Mucosa of descending colon (tissue), 3 donors: ENCODE measurements around the gene CDC16. TPM values are rescaled to one million over a fixed set of nuclear protein-coding genes. Genes with fewer than 3 reads are reported as not detected.
"Not testable (repeated sequence)": the region's sequence is repeated elsewhere in the genome, so short reads cannot be mapped to it uniquely, and the experiment has no call there.

Source experiments
- ATAC-seq: fragments of 200-7000 bp; cut with Tn5 transposase; one replicate; pipeline ENCODE4 v1.9.1; 2020; ENCODE audit warnings: mild to moderate bottlenecking, moderate library complexity
- DNase-seq, 3 donors: peaks; one replicate each; pipeline ENCODE4 v3.0.0-alpha.2; 2020
- H3K36me3 ChIP-seq: fragments of 200-600 bp; one replicate; pipeline ENCODE4 v1.8.0; 2021; ENCODE audit warnings: low read depth, mild to moderate bottlenecking
- H3K4me1 ChIP-seq: fragments of 200-600 bp; one replicate; pipeline ENCODE4 v1.8.0; 2021; ENCODE audit warnings: low read depth, mild to moderate bottlenecking
- H3K4me3 ChIP-seq: fragments of 200-600 bp; one replicate; pipeline ENCODE4 v1.8.0; 2021; ENCODE audit warnings: mild to moderate bottlenecking
- H3K9me3 ChIP-seq: fragments of 200-600 bp; one replicate; pipeline ENCODE4 v1.8.0; 2021; ENCODE audit warnings: mild to moderate bottlenecking
- CTCF ChIP-seq: fragments of 200-600 bp; IDR thresholded peaks from one replicate; pipeline ENCODE4 v1.8.0; 2022; ENCODE audit warnings: antibody characterized with exemption, mild to moderate bottlenecking
- intact Hi-C, 2 donors: fragments of 100-400 bp; cut with DNase I in 1 of 2; cut with micrococcal nuclease in 1 of 2; formaldehyde crosslinking; loops; one replicate each; pipeline versions ENCODE4 v1.11.0 to v1.11.1; 2022; cut with DNase I, micrococcal nuclease
- total RNA-seq, 3 donors: library from RNA; stranded (reverse); fragmentation: NEBNext Ultra II Directional in 2 of 3; extraction: Animal tissue kit (Norgen Biotek cat#: 25700) in 2 of 3; gene quantifications; one replicate each; pipeline versions ENCODE4 v1.2.1 to v1.2.4, GENCODE V29; 2021 to 2023
- donor health status: DM: no; HTN: no; CAD: no; lungs with moderate emphysema.
- donor health status: DM: no; HTN: no; CAD: no.
- donor health status: DM: no; HTN: yes; CAD: no.

CDC16 gene
- total RNA-seq, 3 donors from 2014 or later, result 43.8 to 53.3 (median 50.3) TPM

- intact Hi-C loops, result no loop called here
- H3K4me3 ChIP-seq, result no peak overlapping the region
- ATAC-seq (peak; percentile 81), DNase-seq (peak in 1 of 3 donors; percentile 28)
- no peaks in the 10 kb centered on the region for H3K9me3 ChIP-seq
- peaks cover 14% of the 10 kb centered on the region for H3K4me1 ChIP-seq
- H3K36me3 ChIP-seq, result no peaks in the 10 kb centered on the region
- TF ChIP-seq CTCF, result no peak
Measured at GRCh38 chr13:114259974-114260373, 25.3 kb downstream of the CDC16 start.

GRCh38 chr13:114260814-114261213, 26.1 kb downstream of the CDC16 start:
- ATAC-seq (no peak), DNase-seq (no peak)
- intact Hi-C loops, result no loop called here
- Histone ChIP-seq H3K36me3 (no peaks in the 10 kb centered on the region), H3K4me1 (peaks cover 14% of the 10 kb centered on the region), H3K4me3 (no peak overlapping the region), H3K9me3 (no peaks in the 10 kb centered on the region)
- no peak for TF ChIP-seq CTCF

- Histone ChIP-seq H3K4me3 (no peak overlapping the region), H3K4me1 (peaks cover 14% of the 10 kb centered on the region), H3K36me3 (no peaks in the 10 kb centered on the region), H3K9me3 (no peaks in the 10 kb centered on the region)
- DNase-seq, result no peak
- ATAC-seq, result peak; percentile 30
- intact Hi-C loops, result no loop called here
- no peak for TF ChIP-seq CTCF
Measured at GRCh38 chr13:114261328-114261965, 26.8 kb downstream of the CDC16 start.

GRCh38 chr13:114263578-114263977, 28.9 kb downstream of the CDC16 start:
- ATAC-seq (peak; percentile 13), DNase-seq (no peak)
- peaks cover 14% of the 10 kb centered on the region for H3K4me1 ChIP-seq
- no peaks in the 10 kb centered on the region for H3K9me3 ChIP-seq
- TF ChIP-seq CTCF, result no peak
- no peak overlapping the region for H3K4me3 ChIP-seq
- intact Hi-C loops, result no loop called here
- no peaks in the 10 kb centered on the region for H3K36me3 ChIP-seq

GRCh38 chr13:114264313-114264712, 29.6 kb downstream of the CDC16 start:
- H3K9me3 ChIP-seq, intact Hi-C loops, H3K4me3 ChIP-seq, H3K4me1 ChIP-seq, H3K36me3 ChIP-seq, ATAC-seq, DNase-seq: not testable (repeated sequence)

GRCh38 chr13:114264886-114265611, 30.4 kb downstream of the CDC16 start:
- DNase-seq, result no peak
- no peak for TF ChIP-seq CTCF
- intact Hi-C loops, result no loop called here
- Histone ChIP-seq H3K4me3 (no peak overlapping the region), H3K9me3 (no peaks in the 10 kb centered on the region), H3K4me1 (peaks cover 6% of the 10 kb centered on the region), H3K36me3 (peaks cover under 1% of the 10 kb centered on the region)
- ATAC-seq, result no peak
